ENCODE measurements around the gene NUDT19. TPM values are rescaled to one million over a fixed set of nuclear protein-coding genes. Genes with fewer than 3 reads are reported as not detected.

The NUDT19 gene
- total RNA-seq, 1 experiment from 2014 or later, result 26.7 TPM

DNA sequence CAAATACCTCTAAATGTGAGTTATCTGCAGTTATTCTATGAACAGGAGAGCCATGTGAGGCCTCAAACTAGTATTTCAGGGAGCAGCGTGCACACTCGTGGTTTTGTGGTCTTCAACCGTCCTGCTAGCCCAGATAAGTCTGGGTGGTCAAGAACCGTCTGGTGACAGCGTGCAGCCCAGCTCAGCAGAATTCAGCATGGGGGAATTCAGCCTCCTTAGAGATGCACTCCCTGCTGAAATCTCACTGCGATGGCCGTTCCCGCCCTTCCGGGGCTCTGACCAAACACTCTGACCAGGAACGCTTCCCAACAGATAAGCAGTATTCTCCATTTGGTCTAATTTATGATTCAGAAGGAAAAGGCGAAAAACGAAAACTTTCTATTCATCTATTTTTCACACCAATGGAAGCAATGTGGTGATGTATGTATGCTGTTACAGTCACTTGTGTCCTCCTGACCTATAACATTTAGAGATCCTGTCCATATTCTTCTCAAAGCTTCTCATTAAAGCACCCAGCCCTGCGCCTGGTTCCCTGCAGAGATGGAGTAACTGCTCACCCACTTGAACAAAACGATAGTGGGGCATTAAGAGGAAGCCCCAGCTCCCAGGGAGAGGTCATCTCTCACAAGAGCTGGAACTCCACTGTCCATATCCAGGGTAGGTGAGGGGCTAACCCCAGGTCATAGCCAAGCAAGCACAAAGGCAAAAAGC is 19.6 kb upstream of the NUDT19 start:
- intact Hi-C loops (cut with micrococcal nuclease; ENCODE audit: unreplicated experiment), result no loop called here
- Histone ChIP-seq H3K36me3 (ENCODE audit: low read depth) (0 out of 2 replicates have a peak, but pooled peaks cover 2% of the 10 kb centered on the region), H3K27me3 (ENCODE audit: insufficient read depth, low read depth) (no peaks in the 10 kb centered on the region), H3K9me2 (ENCODE audit: insufficient read depth) (no peaks in the 10 kb centered on the region), H3K4me3 (no peak overlapping the region), H3K4me1 (replicated peaks; ENCODE audit: insufficient read depth) (peaks cover 10% of the 10 kb centered on the region; the same call in 1 of the 2 replicates), H3K79me2 (ENCODE audit: low read depth) (peaks cover 73% of the 10 kb centered on the region), H3K27ac (no peak overlapping the region), H3F3A (ENCODE audit: insufficient read depth, low read depth) (no peaks in the 10 kb centered on the region), H2AFZ (no peak overlapping the region), H3K9me3 (ENCODE audit: insufficient read depth, low read depth) (no peaks in the 10 kb centered on the region), H4K20me1 (ENCODE audit: insufficient read depth) (peaks cover 65% of the 10 kb centered on the region), H3K4me2 (no peak overlapping the region)
- TF ChIP-seq EZH2 (IDR thresholded peaks at IDR 0.05; ENCODE audit: low read depth), result no peak
- TF ChIP-seq, protein P1, sequence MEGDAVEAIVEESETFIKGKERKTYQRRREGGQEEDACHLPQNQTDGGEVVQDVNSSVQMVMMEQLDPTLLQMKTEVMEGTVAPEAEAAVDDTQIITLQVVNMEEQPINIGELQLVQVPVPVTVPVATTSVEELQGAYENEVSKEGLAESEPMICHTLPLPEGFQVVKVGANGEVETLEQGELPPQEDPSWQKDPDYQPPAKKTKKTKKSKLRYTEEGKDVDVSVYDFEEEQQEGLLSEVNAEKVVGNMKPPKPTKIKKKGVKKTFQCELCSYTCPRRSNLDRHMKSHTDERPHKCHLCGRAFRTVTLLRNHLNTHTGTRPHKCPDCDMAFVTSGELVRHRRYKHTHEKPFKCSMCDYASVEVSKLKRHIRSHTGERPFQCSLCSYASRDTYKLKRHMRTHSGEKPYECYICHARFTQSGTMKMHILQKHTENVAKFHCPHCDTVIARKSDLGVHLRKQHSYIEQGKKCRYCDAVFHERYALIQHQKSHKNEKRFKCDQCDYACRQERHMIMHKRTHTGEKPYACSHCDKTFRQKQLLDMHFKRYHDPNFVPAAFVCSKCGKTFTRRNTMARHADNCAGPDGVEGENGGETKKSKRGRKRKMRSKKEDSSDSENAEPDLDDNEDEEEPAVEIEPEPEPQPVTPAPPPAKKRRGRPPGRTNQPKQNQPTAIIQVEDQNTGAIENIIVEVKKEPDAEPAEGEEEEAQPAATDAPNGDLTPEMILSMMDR (conservative IDR thresholded peaks at IDR 0.05), result no peak
- ChIA-PET CTCF (no interaction called here), POLR2A (ENCODE audit: unreplicated experiment) (no interaction called here)
- no TSS peak for BruUV-seq (replicated peaks)
- no peak for DNase-seq

DNA sequence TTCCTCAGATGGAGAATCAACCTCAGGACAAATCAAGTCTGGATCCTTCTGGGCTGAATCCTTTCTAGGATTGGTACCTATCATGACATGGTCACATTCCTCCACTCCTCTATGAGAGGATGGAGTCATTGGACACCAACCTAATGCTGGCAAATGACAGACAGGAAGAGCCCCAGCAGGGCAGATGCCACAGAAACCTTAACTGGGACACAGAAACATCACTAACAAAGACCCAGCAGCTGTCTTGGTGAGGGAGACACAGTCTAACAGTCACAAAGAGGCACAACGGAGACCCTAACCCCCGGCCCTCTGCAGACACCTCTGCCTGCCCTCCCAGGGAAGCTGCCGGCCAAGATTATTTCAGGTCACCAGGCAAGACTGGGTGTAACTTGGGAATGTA is 18.8 kb upstream of the NUDT19 start:
- no TSS peak for BruUV-seq (replicated peaks)
- peaks cover 66% of the 10 kb centered on the region for H3K79me2 ChIP-seq (ENCODE audit: low read depth)
- POLR2A ChIA-PET (ENCODE audit: unreplicated experiment), result interaction anchor here (0.7 kb wide), 1 partner anchor 116 kb away, joined by 5 read pairs; no protein-coding TSS in a partner anchor
- H3K4me3 ChIP-seq, result no peak overlapping the region
- TF ChIP-seq EZH2 (IDR thresholded peaks at IDR 0.05; ENCODE audit: low read depth), result no peak
- TF ChIP-seq, protein P1 (conservative IDR thresholded peaks at IDR 0.05), result no peak
- no peak for DNase-seq
- H3K27ac ChIP-seq, result no peak overlapping the region
- no peaks in the 10 kb centered on the region for H3K36me3 ChIP-seq (ENCODE audit: low read depth)
- peaks cover 10% of the 10 kb centered on the region; the same call in 1 of the 2 replicates for H3K4me1 ChIP-seq (replicated peaks; ENCODE audit: insufficient read depth)
- H3K9me2 ChIP-seq (ENCODE audit: insufficient read depth), result no peaks in the 10 kb centered on the region
- H3K27me3 ChIP-seq (ENCODE audit: insufficient read depth, low read depth), result no peaks in the 10 kb centered on the region
- no peak overlapping the region for H2AFZ ChIP-seq
- H3F3A ChIP-seq (ENCODE audit: insufficient read depth, low read depth), result peaks cover 4% of the 10 kb centered on the region; the same call in 1 of the 2 replicates
- peak overlapping the region; percentile 100; the same call in 1 of the 2 replicates for H3K4me2 ChIP-seq
- intact Hi-C loops (cut with micrococcal nuclease; ENCODE audit: unreplicated experiment), result no loop called here
- H3K9me3 ChIP-seq (ENCODE audit: insufficient read depth, low read depth), result no peaks in the 10 kb centered on the region
- peaks cover 64% of the 10 kb centered on the region for H4K20me1 ChIP-seq (ENCODE audit: insufficient read depth)
- CTCF ChIA-PET, result no interaction called here

DNA sequence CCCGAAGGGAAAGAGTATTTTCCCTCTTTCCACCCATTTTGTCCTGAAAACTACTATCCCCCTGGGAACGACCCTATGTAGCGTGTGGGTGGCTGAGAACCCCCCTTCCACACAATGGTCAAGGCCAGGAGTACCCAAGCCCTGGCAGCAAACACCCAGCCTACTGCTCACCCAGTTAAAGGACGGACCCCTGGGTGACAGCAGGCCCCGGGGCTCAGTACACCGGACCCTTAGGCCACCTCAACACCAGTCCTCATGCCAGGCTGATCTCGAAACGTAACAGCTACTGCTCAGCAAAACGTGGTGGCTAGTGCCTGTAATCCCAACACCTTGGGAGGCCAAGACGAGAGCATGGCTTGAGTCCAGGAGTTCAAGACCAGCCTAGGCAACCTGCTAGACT is 18.0 kb upstream of the NUDT19 start:
- H3K9me2 ChIP-seq (ENCODE audit: insufficient read depth), result no peaks in the 10 kb centered on the region
- ChIA-PET CTCF (no interaction called here), POLR2A (ENCODE audit: unreplicated experiment) (interaction anchor here (0.7 kb wide), 1 partner anchor 116 kb away, joined by 5 read pairs; no protein-coding TSS in a partner anchor)
- H3K4me1 ChIP-seq (replicated peaks; ENCODE audit: insufficient read depth), result peaks cover 10% of the 10 kb centered on the region; the same call in 1 of the 2 replicates
- H3K36me3 ChIP-seq (ENCODE audit: low read depth), result no peaks in the 10 kb centered on the region
- peak overlapping the region; percentile 89; the same call in 1 of the 2 replicates for H3K4me3 ChIP-seq
- H3F3A ChIP-seq (ENCODE audit: insufficient read depth, low read depth), result peaks cover 4% of the 10 kb centered on the region; the same call in 1 of the 2 replicates
- H4K20me1 ChIP-seq (ENCODE audit: insufficient read depth), result peaks cover 57% of the 10 kb centered on the region
- H2AFZ ChIP-seq, result no peak overlapping the region
- BruUV-seq (replicated peaks), result TSS peak; percentile 24
- intact Hi-C loops (cut with micrococcal nuclease; ENCODE audit: unreplicated experiment), result no loop called here
- peak overlapping the region; percentile 100 for H3K4me2 ChIP-seq
- no peaks in the 10 kb centered on the region for H3K27me3 ChIP-seq (ENCODE audit: insufficient read depth, low read depth)
- DNase-seq, result no peak
- H3K9me3 ChIP-seq (ENCODE audit: insufficient read depth, low read depth), result no peaks in the 10 kb centered on the region
- H3K79me2 ChIP-seq (ENCODE audit: low read depth), result peaks cover 61% of the 10 kb centered on the region
- TF ChIP-seq, protein P1 (conservative IDR thresholded peaks at IDR 0.05), result no peak
- TF ChIP-seq EZH2 (IDR thresholded peaks at IDR 0.05; ENCODE audit: low read depth), result no peak
- H3K27ac ChIP-seq, result no peak overlapping the region
